NOMO-1 treated with dmso at 0.1 percent for 144 hours (cell line): ENCODE data around the gene RNF150.
"Not testable (repeated sequence)": the region's sequence is repeated elsewhere in the genome, so short reads cannot be mapped to it uniquely, and the experiment has no call there.

ENCODE experiments used
- DNase-seq: peaks from one replicate; lab custom pipeline; 2025; ENCODE audit not compliant: unreplicated experiment; lab: John Stamatoyannopoulos, UW

Gene RNF150

GRCh38 chr4:141078871-141079270 is 54.4 kb downstream of the RNF150 start:
- DNase-seq: no peak

GRCh38 chr4:141077611-141078225 is 55.6 kb downstream of the RNF150 start:
- DNase-seq: no peak

DNA sequence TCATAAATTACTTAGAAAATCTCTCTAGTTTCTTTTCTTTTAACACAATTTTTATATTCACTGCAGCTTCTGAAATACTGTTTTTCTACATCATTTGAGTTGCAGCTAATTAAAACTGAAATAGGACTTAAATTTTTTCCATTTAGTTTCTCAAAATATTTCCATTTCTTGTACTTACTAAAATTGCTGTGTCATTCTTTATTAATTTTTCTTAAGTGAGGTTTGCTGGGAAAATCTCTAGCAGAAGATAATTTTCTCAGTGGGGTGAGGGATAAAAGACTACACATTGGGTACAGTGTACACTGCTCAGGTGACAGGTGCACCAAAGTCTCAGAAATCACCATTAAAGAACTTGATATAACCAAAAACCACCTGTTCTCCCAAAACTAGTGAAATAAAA is 57.7 kb downstream of the RNF150 start:
- no peak for DNase-seq

DNA sequence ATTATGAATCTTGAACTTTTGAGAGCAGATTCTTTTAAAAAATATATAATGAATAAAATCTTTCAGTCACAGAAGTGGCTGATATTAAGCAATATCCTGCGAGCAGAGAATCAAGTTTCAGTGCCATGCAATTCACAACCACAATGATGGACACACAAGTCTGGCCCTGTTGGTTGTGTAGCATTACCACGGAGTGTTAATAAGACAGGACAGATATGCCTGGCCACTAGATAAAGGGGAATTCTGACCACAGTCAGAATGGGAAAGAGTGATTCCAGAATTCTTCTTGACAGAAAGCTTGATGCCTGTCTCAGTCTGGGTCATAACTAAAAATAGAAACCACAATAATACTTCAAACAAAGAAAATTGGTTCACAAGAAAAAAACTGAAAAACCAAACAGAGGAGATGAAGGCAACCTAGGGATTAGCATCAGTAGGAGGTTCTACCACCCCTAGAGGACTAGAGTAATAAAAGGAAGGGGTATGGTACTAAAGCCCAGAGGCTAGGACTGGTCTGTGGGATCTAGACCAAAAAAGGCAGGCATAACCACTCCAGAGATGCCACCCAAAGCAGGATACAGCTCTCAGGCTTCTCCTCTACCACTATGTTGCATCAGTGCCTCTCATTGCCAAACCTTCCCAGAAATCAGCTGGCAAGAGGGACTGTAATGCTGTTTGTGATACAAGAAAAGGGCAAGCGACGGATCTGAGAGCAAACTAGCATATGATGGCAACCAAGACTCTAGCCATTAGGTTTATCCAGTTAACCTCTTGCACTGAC is 59.0 kb downstream of the RNF150 start:
- no peak for DNase-seq

DNA sequence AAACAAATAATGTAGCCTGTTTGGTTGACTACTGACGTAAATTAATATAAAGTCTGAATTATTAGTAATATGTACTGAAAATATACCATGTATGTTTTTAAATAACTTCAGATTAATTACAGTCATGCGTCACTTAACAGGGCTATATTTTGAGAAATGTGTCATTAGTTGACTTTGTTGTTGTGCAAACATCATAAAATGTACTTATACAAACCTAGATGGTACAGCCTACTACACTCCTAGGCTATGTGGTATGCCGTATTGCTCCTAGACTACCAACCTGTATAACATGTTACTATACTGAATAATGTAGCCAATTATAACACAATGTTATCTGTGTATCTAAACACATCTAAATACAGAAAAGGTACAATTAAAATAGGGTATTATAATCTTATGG is 66.6 kb downstream of the RNF150 start:
- DNase-seq: no peak

DNA sequence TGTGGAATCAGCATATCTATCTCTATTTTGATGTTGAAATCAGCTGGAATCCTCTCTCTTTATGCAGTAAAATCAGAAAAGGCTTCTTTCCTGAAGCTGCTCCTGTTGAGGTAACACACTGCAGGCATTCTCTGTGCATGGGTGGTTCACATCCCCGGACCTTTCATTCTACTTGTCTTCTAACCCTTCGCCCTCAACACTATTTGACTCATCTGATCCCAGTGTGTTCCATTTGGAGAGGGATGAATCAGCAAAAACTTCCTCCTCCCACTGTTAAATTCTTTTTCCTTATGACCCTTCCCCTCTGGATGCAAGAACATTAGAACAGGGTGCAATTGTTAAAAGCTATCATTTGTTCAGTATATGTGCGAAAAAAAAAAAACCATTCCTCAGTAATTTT is 67.4 kb downstream of the RNF150 start:
- no peak for DNase-seq

DNA sequence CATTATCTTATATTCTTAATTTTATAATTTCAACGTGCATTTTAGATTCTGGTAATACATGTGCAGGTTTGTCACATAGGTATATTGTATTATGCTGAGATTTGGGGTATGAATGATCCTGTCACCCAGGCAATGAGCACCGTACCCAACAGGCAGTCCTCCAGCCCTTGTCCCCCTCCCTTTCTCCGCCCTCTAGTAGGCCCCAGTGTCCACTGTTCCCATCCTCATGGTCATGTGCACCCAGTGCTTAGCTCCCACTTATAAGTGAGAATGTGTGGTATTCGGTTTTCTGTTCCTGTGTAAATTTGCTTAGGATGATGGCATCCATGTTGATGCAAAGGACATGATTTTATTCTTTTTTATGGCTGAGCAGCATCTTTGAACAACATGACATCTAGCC is 70.6 kb downstream of the RNF150 start:
- DNase-seq: no peak

DNA sequence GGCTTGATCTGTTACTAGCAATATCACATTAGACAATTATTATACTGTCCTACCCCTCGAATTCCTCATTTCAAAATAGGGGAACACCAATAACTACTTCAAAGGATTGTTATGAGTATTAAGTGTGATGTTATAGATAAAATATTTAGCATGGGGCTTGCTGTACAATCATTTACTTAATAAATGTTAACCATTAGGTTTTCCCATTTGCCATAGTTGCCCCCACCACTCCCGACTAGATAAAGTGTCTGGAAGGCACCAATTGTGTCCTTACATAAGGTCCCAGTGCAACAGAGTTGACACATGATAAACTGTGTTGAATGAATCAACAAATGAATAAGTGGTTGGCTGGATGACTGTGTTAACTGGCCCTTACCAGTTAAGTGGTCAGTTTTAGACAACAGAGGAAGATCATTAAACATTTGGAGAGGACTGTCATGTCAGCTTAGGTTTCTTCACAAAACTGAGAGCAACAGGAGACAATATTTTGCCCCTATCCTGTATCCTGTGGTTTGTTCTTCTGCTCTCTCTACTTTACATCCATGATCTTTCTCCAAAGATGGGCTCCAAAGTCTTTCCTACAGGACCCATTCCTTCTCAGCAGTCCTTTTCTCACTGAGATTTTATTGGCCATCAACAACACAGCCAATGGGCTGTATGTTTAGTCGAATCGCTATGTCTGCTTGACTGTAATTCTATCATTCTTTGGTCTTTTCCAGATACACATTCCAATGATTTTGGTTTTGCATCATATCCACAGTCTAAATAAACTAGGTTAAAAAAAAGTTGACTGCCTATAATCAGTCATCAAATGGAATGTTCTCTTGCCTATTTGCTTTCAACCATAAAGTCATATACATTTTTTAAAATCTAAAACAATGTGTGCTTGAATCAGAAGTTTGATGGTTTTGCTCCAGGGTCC is 74.4 kb downstream of the RNF150 start:
- no peak for DNase-seq

DNA sequence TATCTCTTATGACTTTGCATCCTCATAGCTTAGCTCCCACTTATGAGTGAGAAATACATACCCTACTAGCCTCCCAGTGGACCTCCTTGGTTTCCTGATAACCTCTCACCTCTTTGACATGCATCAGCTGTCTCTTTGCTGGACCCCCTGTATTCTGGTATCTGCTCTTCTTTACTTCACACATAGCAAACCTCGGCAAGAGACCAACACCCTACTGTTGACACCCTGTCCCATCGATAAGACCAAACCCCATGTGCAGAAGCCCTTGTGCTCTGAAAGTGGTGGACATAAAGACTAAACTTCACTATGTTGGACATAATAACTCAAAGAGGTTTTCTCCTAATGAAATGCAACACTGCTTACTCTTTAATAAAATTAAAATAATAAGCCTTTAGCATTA is 75.7 kb downstream of the RNF150 start:
- DNase-seq: no peak

GRCh38 chr4:141056473-141056872 is 76.8 kb downstream of the RNF150 start:
- DNase-seq: no peak

DNA sequence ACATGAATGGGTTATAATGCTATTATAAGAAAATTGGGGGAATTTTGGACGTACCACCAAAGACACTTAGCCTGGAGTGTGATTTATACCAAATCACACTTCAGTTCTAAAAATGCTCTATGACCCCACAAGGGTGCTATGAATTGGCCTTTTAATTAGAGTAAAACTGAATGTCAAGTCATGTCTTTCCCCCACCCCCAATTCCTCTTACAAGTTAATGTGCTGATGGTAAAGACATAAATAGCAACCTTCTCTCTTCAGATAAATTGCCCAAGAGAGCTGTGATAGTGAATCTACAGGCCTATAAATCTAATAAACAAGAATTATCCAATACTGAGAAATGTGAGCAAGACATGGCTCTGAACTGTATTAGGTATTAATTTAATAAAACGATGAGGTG is 78.8 kb downstream of the RNF150 start:
- DNase-seq: no peak

DNA sequence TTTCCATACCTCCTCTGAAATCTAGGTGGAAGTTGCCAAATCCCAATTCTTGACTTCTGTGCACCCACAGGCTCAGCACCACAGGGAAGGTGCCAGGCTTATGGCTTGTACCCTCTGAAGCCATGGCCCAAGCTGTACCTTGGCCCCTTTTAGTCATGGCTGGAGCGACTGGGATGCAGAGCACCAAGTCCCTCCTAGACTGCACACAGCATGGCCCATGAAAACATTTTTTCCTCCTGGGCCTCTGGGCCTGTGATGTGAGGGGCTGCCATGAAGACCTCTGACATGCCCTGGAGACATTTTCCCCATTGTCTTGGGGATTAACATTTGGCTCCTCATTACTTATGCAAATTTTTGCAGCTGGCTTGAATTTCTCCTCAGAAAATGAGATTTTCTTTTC is 82.3 kb downstream of the RNF150 start:
- DNase-seq: not testable (repeated sequence)

DNA sequence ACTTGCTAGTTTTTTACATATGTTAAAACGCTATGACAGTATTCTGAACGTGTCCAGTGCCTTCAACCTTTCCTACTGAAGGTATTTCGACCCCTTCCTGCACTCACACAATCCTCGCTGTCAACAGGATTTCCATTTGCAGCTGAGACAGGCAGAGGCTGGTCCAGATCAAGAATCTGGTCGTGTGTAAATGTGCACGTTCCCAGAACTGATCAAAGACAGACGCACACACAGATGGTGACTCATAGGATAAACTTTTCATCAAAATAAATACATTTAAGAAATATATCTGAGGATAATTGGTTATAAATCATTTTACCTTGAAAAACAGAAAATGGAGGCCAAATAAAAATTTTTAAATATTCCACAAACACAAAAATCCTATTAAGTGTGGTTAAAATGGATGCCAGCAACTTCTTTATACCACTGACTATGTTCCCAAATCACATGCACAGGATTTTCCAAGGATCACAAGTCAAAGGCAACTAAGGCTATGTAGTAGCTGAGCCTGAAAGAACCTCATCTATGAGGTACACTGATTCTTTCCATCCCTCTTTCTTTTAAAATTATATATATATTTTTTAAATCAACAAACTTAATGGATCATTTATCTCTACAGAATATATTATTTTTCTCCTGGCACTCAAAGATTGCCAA is 85.9 kb downstream of the RNF150 start:
- DNase-seq: no peak

DNA sequence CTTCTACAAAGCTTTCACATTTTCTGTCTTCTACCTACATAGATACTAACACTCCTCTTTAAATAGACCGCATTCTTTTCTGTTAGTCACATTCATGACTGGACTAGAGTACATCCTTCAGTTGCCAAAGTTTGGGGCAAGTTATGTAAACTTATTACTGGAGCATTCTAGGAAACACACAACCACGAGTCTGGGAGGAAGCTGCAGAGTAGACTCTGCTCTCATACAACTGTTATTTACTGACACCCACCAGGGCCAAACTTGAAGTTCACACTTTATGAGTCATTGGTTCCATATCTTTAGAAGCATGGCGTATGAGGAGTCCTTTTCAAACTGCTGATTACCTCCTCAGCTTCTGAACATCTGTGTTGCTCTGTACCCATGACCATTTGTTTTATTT is 87.0 kb downstream of the RNF150 start:
- no peak for DNase-seq

- DNase-seq: no peak
These were observed 87.4 kb downstream of the RNF150 start for GRCh38 chr4:141045848-141046247.

- no peak for DNase-seq
These were observed 92.2 kb downstream of the RNF150 start for GRCh38 chr4:141041021-141041476.

- DNase-seq: no peak
These were observed 94.1 kb downstream of the RNF150 start for GRCh38 chr4:141039156-141039555.

GRCh38 chr4:141038428-141038827 is 94.8 kb downstream of the RNF150 start:
- no peak for DNase-seq

- DNase-seq: no peak
These were observed 95.8 kb downstream of the RNF150 start for GRCh38 chr4:141037446-141037845.

DNA sequence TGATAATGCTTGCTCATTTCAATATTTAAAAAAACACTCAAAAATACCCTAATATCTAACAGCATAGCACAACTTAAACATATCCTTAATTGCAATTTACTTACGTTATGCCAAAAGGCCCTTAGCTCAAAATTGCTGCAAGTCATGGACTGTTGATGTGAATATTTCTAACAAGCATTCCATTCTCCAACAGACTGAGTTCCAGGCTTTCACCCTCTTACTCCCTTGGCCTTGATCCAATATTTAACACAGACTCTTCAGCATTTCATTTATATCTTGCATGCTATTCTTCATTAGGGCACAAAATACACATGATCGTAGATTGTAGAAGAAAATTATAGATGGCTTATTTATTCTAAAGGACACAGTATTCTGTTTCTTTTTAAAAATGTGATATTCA is 96.5 kb downstream of the RNF150 start:
- no peak for DNase-seq

- DNase-seq: no peak
These were observed 97.3 kb downstream of the RNF150 start for GRCh38 chr4:141035920-141036319.
